Chondrocyte (in vitro differentiated cells): ENCODE measurements around the gene DOCK3. TPM values are rescaled to one million over a fixed set of nuclear protein-coding genes. Genes with fewer than 3 reads are reported as not detected.

Source experiments
- DNase-seq: peaks from one replicate; pipeline ENCODE4 v3.0.0; 2021; ENCODE audit warnings: mixed read lengths, low spot score
- H3K27ac Mint-ChIP-seq: one replicate; pipeline ENCODE4 v1.8.0; 2021; ENCODE audit warnings: mild to moderate bottlenecking, moderate library complexity, mixed read lengths; ENCODE audit not compliant: unreplicated experiment
- H3K27me3 Mint-ChIP-seq: 2 replicates; pipeline ENCODE4 v1.8.0; 2021; ENCODE audit warnings: low read depth, mixed read lengths
- H3K36me3 Mint-ChIP-seq: 2 replicates; pipeline ENCODE4 v1.8.0; 2021; ENCODE audit warnings: low read depth, mixed read lengths
- H3K4me1 Mint-ChIP-seq: 2 replicates; pipeline ENCODE4 v1.8.0; 2021; ENCODE audit warnings: low read depth, mild to moderate bottlenecking, mixed read lengths
- H3K4me3 Mint-ChIP-seq: one replicate; pipeline ENCODE4 v1.8.0; 2021; ENCODE audit warnings: mild to moderate bottlenecking, moderate library complexity, mixed read lengths; ENCODE audit not compliant: unreplicated experiment
- H3K9me3 Mint-ChIP-seq: 2 replicates; pipeline ENCODE4 v1.8.0; 2021; ENCODE audit warnings: low read depth, mixed read lengths
- CTCF ChIP-seq: fragments of 200-600 bp; sonication (generic); IDR thresholded peaks from 2 replicates; pipeline ENCODE4 v1.5.0; 2021; ENCODE audit warnings: antibody characterized with exemption, mild to moderate bottlenecking, moderate library complexity
- total RNA-seq: library from RNA; stranded (reverse); gene quantifications from 3 replicates; pipeline ENCODE4 v1.2.1, GENCODE V29; 2021

Gene DOCK3
- total RNA-seq, 1 donor from 2014 or later: 0.25 TPM

- Mint-ChIP-seq H3K4me1 (peaks cover 21% of the 10 kb centered on the region), H3K36me3 (no peaks in the 10 kb centered on the region), H3K9me3 (peaks cover 7% of the 10 kb centered on the region), H3K4me3 (no peak overlapping the region), H3K27ac (no peak overlapping the region), H3K27me3 (peaks cover under 1% of the 10 kb centered on the region)
- no peak for DNase-seq
- no peak for TF ChIP-seq CTCF
These were observed 605.4 kb downstream of the DOCK3 start for GRCh38 chr3:51280176-51280575.

GRCh38 chr3:51282931-51283330, 608.2 kb downstream of the DOCK3 start:
- Mint-ChIP-seq H3K27ac (peak overlapping the region; percentile 93), H3K9me3 (peaks cover 18% of the 10 kb centered on the region), H3K4me1 (peaks cover 21% of the 10 kb centered on the region), H3K36me3 (peaks cover 2% of the 10 kb centered on the region), H3K27me3 (no peaks in the 10 kb centered on the region), H3K4me3 (no peak overlapping the region)
- TF ChIP-seq CTCF: no peak
- DNase-seq: no peak

- Mint-ChIP-seq H3K4me3 (no peak overlapping the region), H3K9me3 (peaks cover 18% of the 10 kb centered on the region), H3K27ac (peak overlapping the region; percentile 93), H3K4me1 (peaks cover 21% of the 10 kb centered on the region), H3K36me3 (peaks cover 2% of the 10 kb centered on the region), H3K27me3 (no peaks in the 10 kb centered on the region)
- no peak for TF ChIP-seq CTCF
- DNase-seq: no peak
These were observed 608.7 kb downstream of the DOCK3 start for GRCh38 chr3:51283421-51283820.

GRCh38 chr3:51295625-51296024, 620.9 kb downstream of the DOCK3 start:
- Mint-ChIP-seq H3K27ac (no peak overlapping the region), H3K9me3 (peaks cover 22% of the 10 kb centered on the region), H3K4me3 (no peak overlapping the region), H3K27me3 (peaks cover 11% of the 10 kb centered on the region), H3K4me1 (no peaks in the 10 kb centered on the region), H3K36me3 (peaks cover 3% of the 10 kb centered on the region)
- TF ChIP-seq CTCF: no peak
- no peak for DNase-seq

GRCh38 chr3:51297333-51297732, 622.6 kb downstream of the DOCK3 start:
- H3K9me3 Mint-ChIP-seq: peaks cover 25% of the 10 kb centered on the region
- H3K27ac Mint-ChIP-seq: no peak overlapping the region
- DNase-seq: no peak
- H3K4me3 Mint-ChIP-seq: no peak overlapping the region
- no peaks in the 10 kb centered on the region for H3K4me1 Mint-ChIP-seq
- peaks cover 5% of the 10 kb centered on the region for H3K36me3 Mint-ChIP-seq
- TF ChIP-seq CTCF: no peak
- peaks cover 25% of the 10 kb centered on the region for H3K27me3 Mint-ChIP-seq
